ENCODE data around the gene PLPP1.
"Not testable (repeated sequence)": the region's sequence is repeated elsewhere in the genome, so short reads cannot be mapped to it uniquely, and the experiment has no call there.

The PLPP1 gene

DNA sequence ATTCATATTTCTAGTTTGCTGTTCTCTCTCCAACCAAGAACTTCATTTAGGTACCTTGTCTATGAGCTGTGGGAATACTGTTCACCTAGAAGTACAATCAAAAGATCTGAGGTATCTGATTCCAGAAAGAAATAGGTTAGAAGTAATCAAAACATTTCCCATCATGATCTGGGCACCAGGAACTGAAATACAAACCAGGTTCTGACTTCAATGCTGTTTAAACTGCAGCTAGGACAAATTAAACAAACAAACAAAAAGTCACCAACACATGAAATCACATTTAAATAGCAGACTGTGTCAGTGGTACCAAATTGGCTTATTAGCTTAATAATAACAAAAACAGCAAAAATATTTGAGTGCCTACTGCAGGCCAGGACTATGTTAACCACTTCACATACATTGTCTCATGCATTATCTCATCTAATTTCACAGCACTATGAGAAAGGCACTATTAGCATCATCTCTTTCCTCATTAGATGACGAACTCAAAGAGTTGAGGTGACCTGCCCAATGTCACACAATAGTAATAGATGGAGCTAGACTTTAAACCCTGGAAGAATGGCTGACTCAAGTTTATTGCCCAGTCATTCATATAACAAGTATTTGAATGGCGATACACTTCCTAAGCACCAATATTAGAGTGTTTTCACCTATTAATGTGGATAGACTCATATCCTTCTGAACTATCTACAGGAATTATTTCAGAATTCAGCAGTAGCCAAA lies 14.5 kb downstream of the PLPP1 start:
- Histone ChIP-seq H3K27ac (ENCODE audit: low read length) (no peak overlapping the region), H3K9ac (ENCODE audit: low read length) (no peak overlapping the region), H3K9me3 (ENCODE audit: control insufficient read depth, low read depth, low read length) (no peaks in the 10 kb centered on the region), H3K4me1 (ENCODE audit: control insufficient read depth, low read depth, low read length) (peaks cover 5% of the 10 kb centered on the region), H3K4me3 (ENCODE audit: low read length) (no peak overlapping the region), H3K27me3 (ENCODE audit: control insufficient read depth, insufficient read depth, low read length) (no peaks in the 10 kb centered on the region), H3K36me3 (ENCODE audit: control insufficient read depth, low read depth, low read length) (no peaks in the 10 kb centered on the region)

DNA sequence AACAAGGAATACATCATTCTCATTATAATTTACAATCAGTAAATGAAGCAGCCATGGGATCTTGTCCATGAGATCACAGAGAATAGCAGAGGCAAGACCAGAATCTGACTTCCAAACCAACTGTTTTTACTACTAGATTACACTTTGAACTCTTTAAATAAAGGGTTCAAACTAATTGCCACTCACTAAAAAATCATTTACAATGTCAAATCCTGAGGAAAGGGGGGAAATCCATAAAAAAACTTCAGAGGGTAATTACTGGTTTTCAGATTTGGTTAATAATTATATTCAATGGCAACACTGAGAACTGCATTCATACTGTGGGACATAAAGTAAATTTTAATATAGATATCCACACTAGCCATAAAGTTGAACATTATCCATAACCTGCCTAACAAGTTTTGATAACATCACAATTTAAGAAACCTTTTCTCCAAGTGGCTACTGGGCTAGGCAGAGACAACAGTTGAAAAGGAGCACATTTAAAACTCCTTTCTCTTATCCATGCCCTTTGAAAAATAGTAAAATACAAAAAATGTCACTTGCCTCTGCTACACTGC lies 15.9 kb downstream of the PLPP1 start:
- H3K27ac ChIP-seq (ENCODE audit: low read length), result no peak overlapping the region
- H3K27me3 ChIP-seq (ENCODE audit: control insufficient read depth, insufficient read depth, low read length), result no peaks in the 10 kb centered on the region
- H3K4me1 ChIP-seq (ENCODE audit: control insufficient read depth, low read depth, low read length), result peaks cover 5% of the 10 kb centered on the region
- H3K36me3 ChIP-seq (ENCODE audit: control insufficient read depth, low read depth, low read length), result no peaks in the 10 kb centered on the region
- no peak overlapping the region for H3K4me3 ChIP-seq (ENCODE audit: low read length)
- no peak overlapping the region for H3K9ac ChIP-seq (ENCODE audit: low read length)
- H3K9me3 ChIP-seq (ENCODE audit: control insufficient read depth, low read depth, low read length), result no peaks in the 10 kb centered on the region

DNA sequence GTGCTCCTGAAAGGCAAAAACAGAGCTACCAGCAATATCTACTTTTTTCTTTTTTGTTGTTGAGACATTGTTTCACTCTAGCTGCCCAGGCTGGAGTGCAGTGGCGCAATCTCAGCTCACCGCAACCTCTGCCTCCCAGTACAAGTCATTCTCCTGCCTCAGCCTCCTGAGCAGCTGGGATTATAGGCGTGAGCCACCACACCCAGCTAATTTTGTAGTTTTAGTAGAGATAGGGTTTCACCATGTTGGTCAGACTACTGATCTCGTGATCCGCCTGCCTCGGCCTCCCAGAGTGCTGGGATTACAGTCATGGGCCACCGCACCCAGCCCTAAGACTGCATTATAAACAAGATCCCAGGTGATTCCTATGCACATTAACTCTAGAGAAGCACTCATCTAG lies 17.0 kb downstream of the PLPP1 start:
- H3K36me3 ChIP-seq (ENCODE audit: control insufficient read depth, low read depth, low read length), result no peaks in the 10 kb centered on the region
- no peak overlapping the region for H3K27ac ChIP-seq (ENCODE audit: low read length)
- H3K4me1 ChIP-seq (ENCODE audit: control insufficient read depth, low read depth, low read length), result peaks cover 5% of the 10 kb centered on the region
- H3K9ac ChIP-seq (ENCODE audit: low read length), result no peak overlapping the region
- H3K4me3 ChIP-seq (ENCODE audit: low read length), result no peak overlapping the region
- H3K27me3 ChIP-seq (ENCODE audit: control insufficient read depth, insufficient read depth, low read length), result no peaks in the 10 kb centered on the region
- H3K9me3 ChIP-seq (ENCODE audit: control insufficient read depth, low read depth, low read length), result no peaks in the 10 kb centered on the region

DNA sequence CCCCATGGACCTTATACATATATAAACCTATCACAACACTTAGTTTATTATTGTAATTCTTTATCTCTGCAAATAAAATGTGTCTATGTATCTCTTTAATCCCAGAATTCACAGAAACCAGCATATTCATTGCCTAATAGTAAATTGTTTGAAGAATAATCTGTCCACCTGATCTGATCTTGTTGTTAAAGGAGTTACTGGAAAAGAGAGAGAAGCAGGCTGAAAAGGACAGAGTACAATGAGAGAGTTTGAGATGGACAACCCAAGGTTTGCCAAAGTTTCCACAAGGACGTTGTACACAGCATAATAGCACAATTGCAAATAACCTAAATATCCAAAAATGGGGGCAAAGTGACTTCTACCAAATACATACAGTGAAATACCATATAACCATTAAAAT lies 23.8 kb downstream of the PLPP1 start:
- Histone ChIP-seq H3K36me3 (ENCODE audit: control insufficient read depth, low read depth, low read length) (no peaks in the 10 kb centered on the region), H3K27ac (ENCODE audit: low read length) (no peak overlapping the region), H3K9ac (ENCODE audit: low read length) (no peak overlapping the region), H3K4me1 (ENCODE audit: control insufficient read depth, low read depth, low read length) (no peaks in the 10 kb centered on the region), H3K9me3 (ENCODE audit: control insufficient read depth, low read depth, low read length) (no peaks in the 10 kb centered on the region), H3K4me3 (ENCODE audit: low read length) (no peak overlapping the region), H3K27me3 (ENCODE audit: control insufficient read depth, insufficient read depth, low read length) (no peaks in the 10 kb centered on the region)

DNA sequence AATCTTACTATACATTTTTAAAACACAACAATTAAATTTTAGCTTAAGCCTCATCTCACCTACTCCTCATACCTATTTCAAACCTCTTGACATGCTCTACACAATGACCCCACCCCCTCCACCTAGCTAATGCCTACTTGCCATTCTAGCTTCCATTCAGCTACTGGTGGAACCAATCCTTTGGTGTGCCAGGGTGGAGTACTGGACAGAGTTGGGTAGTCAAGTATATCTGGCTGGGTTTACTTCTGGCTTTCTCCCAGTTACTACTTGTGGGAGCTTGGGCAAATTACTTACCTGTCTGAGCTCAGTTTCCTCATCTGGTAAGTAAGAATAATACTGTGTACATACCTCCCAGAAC lies 24.3 kb downstream of the PLPP1 start:
- no peak overlapping the region for H3K9ac ChIP-seq (ENCODE audit: low read length)
- no peaks in the 10 kb centered on the region for H3K9me3 ChIP-seq (ENCODE audit: control insufficient read depth, low read depth, low read length)
- H3K4me3 ChIP-seq (ENCODE audit: low read length), result no peak overlapping the region
- no peaks in the 10 kb centered on the region for H3K36me3 ChIP-seq (ENCODE audit: control insufficient read depth, low read depth, low read length)
- no peaks in the 10 kb centered on the region for H3K27me3 ChIP-seq (ENCODE audit: control insufficient read depth, insufficient read depth, low read length)
- no peak overlapping the region for H3K27ac ChIP-seq (ENCODE audit: low read length)
- H3K4me1 ChIP-seq (ENCODE audit: control insufficient read depth, low read depth, low read length), result no peaks in the 10 kb centered on the region

DNA sequence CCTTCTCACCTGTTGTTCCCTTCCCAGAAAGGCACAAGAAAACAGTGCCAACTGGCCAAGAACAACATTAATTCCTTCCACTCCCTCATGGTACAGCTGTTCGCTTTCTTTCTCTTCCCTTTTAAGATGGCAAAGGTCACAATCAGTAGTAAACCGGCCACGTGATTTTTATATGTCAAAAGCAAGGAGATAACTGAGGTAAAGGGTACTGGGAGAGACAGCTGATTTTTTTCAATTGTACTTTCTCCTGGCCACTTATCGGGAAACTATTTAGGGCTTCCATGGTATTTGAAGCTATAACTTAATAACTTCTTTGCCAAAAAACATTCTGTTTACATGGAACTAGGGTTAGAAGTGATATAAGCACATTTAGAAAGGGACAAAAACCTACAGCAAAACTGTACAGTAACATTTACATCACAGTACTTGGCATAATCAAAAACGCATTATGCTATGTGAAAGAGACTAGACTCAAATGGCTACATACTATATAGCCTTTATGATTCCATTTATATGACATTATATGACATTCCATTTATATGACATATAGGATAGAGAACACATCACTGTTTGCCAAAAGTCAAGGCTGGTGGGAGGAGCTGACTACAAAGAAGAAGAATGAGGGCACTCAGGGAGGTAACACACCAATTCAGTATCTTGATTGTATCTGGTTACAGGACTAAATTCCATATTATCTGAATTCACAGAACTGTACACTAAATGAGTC lies 24.8 kb downstream of the PLPP1 start:
- Histone ChIP-seq H3K27ac (ENCODE audit: low read length) (no peak overlapping the region), H3K36me3 (ENCODE audit: control insufficient read depth, low read depth, low read length) (no peaks in the 10 kb centered on the region), H3K4me3 (ENCODE audit: low read length) (no peak overlapping the region), H3K4me1 (ENCODE audit: control insufficient read depth, low read depth, low read length) (no peaks in the 10 kb centered on the region), H3K9me3 (ENCODE audit: control insufficient read depth, low read depth, low read length) (no peaks in the 10 kb centered on the region), H3K9ac (ENCODE audit: low read length) (no peak overlapping the region), H3K27me3 (ENCODE audit: control insufficient read depth, insufficient read depth, low read length) (no peaks in the 10 kb centered on the region)

DNA sequence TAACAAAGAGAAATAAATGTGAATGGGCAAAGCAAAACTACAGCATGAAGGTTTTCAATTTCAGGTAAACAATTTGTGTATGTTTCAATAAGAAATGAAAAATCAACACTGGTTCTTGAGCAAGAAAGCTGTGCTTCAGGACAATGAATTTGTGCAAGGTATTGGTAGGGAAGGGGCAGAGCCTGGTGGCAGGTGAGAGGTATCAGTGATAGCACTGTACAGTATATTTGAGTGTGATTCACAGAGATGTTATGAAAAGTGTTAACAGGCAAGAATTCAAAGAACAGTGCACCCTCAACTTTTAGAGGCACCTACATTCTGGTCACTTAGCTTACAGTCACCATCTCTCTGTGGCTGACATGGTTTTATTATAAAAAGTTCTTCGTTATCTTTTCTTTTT lies 25.7 kb downstream of the PLPP1 start:
- Histone ChIP-seq H3K9me3 (ENCODE audit: control insufficient read depth, low read depth, low read length) (no peaks in the 10 kb centered on the region), H3K36me3 (ENCODE audit: control insufficient read depth, low read depth, low read length) (no peaks in the 10 kb centered on the region), H3K9ac (ENCODE audit: low read length) (no peak overlapping the region), H3K4me3 (ENCODE audit: low read length) (no peak overlapping the region), H3K27me3 (ENCODE audit: control insufficient read depth, insufficient read depth, low read length) (no peaks in the 10 kb centered on the region), H3K4me1 (ENCODE audit: control insufficient read depth, low read depth, low read length) (no peaks in the 10 kb centered on the region), H3K27ac (ENCODE audit: low read length) (no peak overlapping the region)

DNA sequence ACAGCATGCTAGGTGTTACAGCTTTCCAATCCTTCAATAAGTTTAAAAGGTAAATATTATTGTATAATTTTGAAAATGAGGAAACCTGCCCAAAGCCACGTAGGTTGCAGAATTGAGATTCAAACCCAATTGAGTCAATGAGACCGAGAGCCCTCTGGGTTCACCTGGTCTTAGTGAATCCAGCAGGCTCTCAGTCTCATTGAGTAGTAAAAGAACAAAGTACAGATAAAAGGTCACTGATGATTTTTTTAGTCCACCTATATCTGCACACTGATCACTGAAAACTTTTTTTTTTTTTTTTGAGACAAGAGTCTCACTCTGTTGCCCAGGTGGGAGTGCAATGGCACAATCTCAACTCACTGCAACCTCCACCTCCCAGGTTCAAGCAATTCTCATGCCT lies 27.2 kb downstream of the PLPP1 start:
- Histone ChIP-seq H3K9ac (ENCODE audit: low read length) (no peak overlapping the region), H3K4me1 (ENCODE audit: control insufficient read depth, low read depth, low read length) (peaks cover 3% of the 10 kb centered on the region), H3K9me3 (ENCODE audit: control insufficient read depth, low read depth, low read length) (no peaks in the 10 kb centered on the region), H3K27me3 (ENCODE audit: control insufficient read depth, insufficient read depth, low read length) (no peaks in the 10 kb centered on the region), H3K27ac (ENCODE audit: low read length) (no peak overlapping the region), H3K4me3 (ENCODE audit: low read length) (no peak overlapping the region), H3K36me3 (ENCODE audit: control insufficient read depth, low read depth, low read length) (no peaks in the 10 kb centered on the region)

DNA sequence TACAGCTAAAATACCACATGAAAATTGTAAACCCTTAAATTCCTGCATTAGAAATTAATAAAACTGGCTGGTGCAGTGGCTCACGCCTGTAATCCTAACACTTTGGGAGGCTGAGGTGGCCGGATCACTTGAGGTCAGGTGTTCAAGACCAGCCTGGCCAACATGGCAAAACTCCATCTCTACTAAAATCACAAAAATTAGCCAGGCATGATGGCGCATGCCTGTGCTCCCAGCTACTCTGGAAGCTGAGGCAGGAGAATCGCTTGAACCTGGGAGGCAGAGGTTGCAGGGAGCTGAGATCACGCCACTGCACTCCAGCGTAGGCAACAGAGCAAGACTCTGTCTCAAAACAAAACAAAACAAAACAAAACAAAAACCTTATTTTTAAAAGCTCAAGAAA lies 29.1 kb downstream of the PLPP1 start:
- not testable (repeated sequence) for H3K9me3 ChIP-seq (ENCODE audit: control insufficient read depth, low read depth, low read length); H3K4me3 ChIP-seq (ENCODE audit: low read length); H3K27me3 ChIP-seq (ENCODE audit: control insufficient read depth, insufficient read depth, low read length); H3K9ac ChIP-seq (ENCODE audit: low read length); H3K36me3 ChIP-seq (ENCODE audit: control insufficient read depth, low read depth, low read length); H3K4me1 ChIP-seq (ENCODE audit: control insufficient read depth, low read depth, low read length); H3K27ac ChIP-seq (ENCODE audit: low read length)

DNA sequence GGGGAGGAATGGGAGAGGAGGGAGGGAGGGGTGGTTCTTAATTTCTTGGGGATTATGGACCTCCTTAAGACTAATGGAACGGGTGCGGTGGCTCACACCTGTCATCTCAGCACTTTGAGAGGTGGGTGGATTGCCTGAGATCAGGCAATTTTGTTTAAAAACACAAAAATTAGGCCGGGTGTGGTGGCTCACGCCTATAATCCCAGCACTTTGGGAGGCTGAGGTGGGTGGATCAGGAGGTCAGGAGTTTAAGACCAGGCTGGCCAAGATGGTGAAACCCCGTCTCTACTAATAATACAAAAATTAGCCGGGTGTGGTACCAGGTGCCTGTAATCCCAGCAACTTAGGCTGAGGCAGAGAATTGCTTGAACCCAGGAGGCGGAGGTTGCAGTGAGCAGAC lies 30.8 kb downstream of the PLPP1 start:
- H3K27ac ChIP-seq (ENCODE audit: low read length); H3K36me3 ChIP-seq (ENCODE audit: control insufficient read depth, low read depth, low read length); H3K4me3 ChIP-seq (ENCODE audit: low read length); H3K9ac ChIP-seq (ENCODE audit: low read length); H3K4me1 ChIP-seq (ENCODE audit: control insufficient read depth, low read depth, low read length); H3K9me3 ChIP-seq (ENCODE audit: control insufficient read depth, low read depth, low read length); H3K27me3 ChIP-seq (ENCODE audit: control insufficient read depth, insufficient read depth, low read length): not testable (repeated sequence)

DNA sequence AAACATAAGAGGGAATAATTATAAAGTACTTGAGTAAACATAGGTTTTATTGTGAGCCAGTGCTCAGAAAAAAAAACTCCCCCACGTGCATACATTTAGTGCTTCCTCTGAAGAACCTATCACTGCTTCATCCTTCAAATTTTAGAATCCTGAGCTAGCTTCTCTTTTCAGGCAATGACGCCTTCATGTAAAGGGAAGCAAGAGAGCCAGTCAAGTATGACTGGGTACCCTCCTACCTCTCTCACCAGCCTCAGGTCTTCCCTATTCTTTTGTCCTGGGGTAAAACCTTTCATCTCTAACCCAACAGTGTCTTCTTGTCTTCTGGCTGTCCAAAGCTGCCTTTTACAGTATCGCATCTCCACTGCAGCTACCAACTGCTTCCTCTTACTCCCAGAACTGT lies 32.0 kb downstream of the PLPP1 start:
- no peaks in the 10 kb centered on the region for H3K27me3 ChIP-seq (ENCODE audit: control insufficient read depth, insufficient read depth, low read length)
- no peak overlapping the region for H3K4me3 ChIP-seq (ENCODE audit: low read length)
- H3K9ac ChIP-seq (ENCODE audit: low read length), result no peak overlapping the region
- peaks cover 3% of the 10 kb centered on the region for H3K4me1 ChIP-seq (ENCODE audit: control insufficient read depth, low read depth, low read length)
- H3K27ac ChIP-seq (ENCODE audit: low read length), result no peak overlapping the region
- H3K36me3 ChIP-seq (ENCODE audit: control insufficient read depth, low read depth, low read length), result no peaks in the 10 kb centered on the region
- no peaks in the 10 kb centered on the region for H3K9me3 ChIP-seq (ENCODE audit: control insufficient read depth, low read depth, low read length)

DNA sequence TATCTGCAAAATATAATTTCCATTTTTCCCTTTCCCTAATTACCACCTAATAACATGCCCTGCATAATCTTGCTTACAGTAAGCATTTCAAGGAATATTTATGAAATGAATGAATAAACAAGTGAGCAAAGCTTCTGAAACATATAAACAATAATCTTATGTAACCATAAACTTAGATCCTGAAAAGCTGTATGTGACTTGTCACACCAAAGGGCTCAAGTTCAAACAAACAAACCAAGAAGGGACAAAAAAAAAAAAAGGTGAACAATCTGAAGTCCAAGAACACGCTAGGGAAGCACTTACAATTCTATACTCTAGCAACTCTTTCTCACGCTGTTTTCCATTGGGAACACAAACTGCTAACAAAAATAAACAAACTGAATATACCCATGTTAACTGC lies 36.3 kb downstream of the PLPP1 start:
- H3K4me1 ChIP-seq (ENCODE audit: control insufficient read depth, low read depth, low read length), result peaks cover 12% of the 10 kb centered on the region
- no peaks in the 10 kb centered on the region for H3K27me3 ChIP-seq (ENCODE audit: control insufficient read depth, insufficient read depth, low read length)
- H3K9me3 ChIP-seq (ENCODE audit: control insufficient read depth, low read depth, low read length), result no peaks in the 10 kb centered on the region
- H3K36me3 ChIP-seq (ENCODE audit: control insufficient read depth, low read depth, low read length), result no peaks in the 10 kb centered on the region
- no peak overlapping the region for H3K27ac ChIP-seq (ENCODE audit: low read length)
- H3K4me3 ChIP-seq (ENCODE audit: low read length), result no peak overlapping the region
- H3K9ac ChIP-seq (ENCODE audit: low read length), result no peak overlapping the region

Data from iPS-18a (cell line).